Nephron (organoid): ENCODE measurements around the gene MAML3.
A peak's percentile ranks its signal among the peaks of the same experiment; 100 is the strongest.

ENCODE experiments used
- H3K27ac Mint-ChIP-seq, 3 experiments: 2 replicates each; pipeline ENCODE4 v1.8.0; 2020; ENCODE audit warnings: mixed read lengths in 3 of 3, mild to moderate bottlenecking in 2 of 3, moderate library complexity in 1 of 3
- H3K27me3 Mint-ChIP-seq: 2 replicates; pipeline ENCODE4 v1.8.0; 2021; ENCODE audit warnings: low read depth, mild to moderate bottlenecking, moderate library complexity, mixed read lengths
- H3K36me3 Mint-ChIP-seq: 2 replicates; pipeline ENCODE4 v1.8.0; 2020; ENCODE audit warnings: low read depth, mixed read lengths
- H3K4me1 Mint-ChIP-seq: 2 replicates; pipeline ENCODE4 v1.8.0; 2020; ENCODE audit warnings: mixed read lengths
- H3K4me3 Mint-ChIP-seq, 3 experiments: 2 replicates each; pipeline ENCODE4 v1.8.0; 2020; ENCODE audit warnings: mild to moderate bottlenecking in 3 of 3, mixed read lengths in 3 of 3, moderate library complexity in 2 of 3
- H3K9me3 Mint-ChIP-seq: 2 replicates; pipeline ENCODE4 v1.8.0; 2020; ENCODE audit warnings: mixed read lengths
- TF ChIP-seq, protein P1 (sequence below), 3 experiments: fragments of 200-600 bp; sonication (generic); IDR thresholded peaks; one replicate each; pipeline ENCODE4 v1.5.0; 2021; ENCODE audit warnings: antibody characterized with exemption in 3 of 3; ENCODE audit not compliant: unreplicated experiment in 3 of 3

The MAML3 gene

DNA sequence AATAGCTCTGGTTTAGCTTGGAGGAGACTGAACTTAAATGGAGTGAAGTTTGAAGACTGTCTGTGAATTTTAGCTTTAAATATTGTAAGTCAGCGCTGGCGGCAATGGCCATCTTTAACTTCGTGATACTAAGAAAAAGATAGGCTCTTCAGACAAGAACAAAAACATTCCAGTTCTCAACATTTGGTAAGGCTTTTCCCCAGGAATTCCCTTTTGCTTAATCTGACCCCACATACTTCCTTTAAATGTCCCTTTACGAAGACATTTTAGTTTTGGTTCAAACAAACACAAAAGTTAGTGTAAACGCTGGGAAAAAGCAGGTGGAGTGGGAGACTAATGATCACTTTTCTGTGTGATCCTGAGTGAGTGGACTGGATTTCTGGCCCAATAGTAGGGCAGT, 106.2 kb downstream of the MAML3 start:
- H3K27ac Mint-ChIP-seq: peak overlapping the region; percentile 87 to 96 (median 92)
- no peaks in the 10 kb centered on the region for H3K36me3 Mint-ChIP-seq
- H3K4me3 Mint-ChIP-seq: peak overlapping the region in 1 of 3 experiments; percentile 46
- H3K27me3 Mint-ChIP-seq: no peaks in the 10 kb centered on the region
- H3K9me3 Mint-ChIP-seq: no peaks in the 10 kb centered on the region
- TF ChIP-seq, protein P1, sequence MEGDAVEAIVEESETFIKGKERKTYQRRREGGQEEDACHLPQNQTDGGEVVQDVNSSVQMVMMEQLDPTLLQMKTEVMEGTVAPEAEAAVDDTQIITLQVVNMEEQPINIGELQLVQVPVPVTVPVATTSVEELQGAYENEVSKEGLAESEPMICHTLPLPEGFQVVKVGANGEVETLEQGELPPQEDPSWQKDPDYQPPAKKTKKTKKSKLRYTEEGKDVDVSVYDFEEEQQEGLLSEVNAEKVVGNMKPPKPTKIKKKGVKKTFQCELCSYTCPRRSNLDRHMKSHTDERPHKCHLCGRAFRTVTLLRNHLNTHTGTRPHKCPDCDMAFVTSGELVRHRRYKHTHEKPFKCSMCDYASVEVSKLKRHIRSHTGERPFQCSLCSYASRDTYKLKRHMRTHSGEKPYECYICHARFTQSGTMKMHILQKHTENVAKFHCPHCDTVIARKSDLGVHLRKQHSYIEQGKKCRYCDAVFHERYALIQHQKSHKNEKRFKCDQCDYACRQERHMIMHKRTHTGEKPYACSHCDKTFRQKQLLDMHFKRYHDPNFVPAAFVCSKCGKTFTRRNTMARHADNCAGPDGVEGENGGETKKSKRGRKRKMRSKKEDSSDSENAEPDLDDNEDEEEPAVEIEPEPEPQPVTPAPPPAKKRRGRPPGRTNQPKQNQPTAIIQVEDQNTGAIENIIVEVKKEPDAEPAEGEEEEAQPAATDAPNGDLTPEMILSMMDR (IDR thresholded peaks at IDR 0.05; ENCODE audit: unreplicated experiment in 3 of 3): no peak
- peaks cover 77% of the 10 kb centered on the region for H3K4me1 Mint-ChIP-seq

DNA sequence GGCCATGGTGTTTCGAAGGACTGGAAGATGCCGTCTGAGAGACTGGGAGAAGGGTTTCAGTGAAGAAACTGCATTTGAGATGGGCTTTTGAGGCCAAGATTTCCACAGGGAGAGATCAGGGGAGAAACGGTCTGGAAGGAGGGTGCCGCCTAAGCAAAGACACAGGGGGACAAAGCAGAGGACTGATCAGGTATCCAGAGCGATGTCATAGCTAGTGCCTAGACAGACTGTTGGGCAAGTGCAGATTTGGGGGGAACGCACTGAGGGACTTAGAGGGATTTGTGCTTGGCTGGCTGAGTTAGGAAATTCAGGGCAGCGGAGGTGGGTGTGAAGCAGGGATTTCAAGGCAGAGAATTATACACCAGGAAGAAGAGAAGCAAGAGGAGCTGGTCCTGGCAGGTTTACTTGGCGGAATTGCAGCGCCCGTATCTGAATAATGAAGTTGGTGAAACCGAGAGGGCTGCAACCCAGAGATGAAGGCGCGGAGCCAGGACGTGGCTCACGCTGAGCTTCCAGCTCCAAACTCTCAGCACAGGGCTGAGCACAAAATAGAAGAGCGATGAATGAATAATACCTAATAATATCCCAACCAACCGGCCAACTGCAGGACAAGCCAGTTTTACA, 106.9 kb downstream of the MAML3 start:
- Mint-ChIP-seq H3K4me1 (peaks cover 76% of the 10 kb centered on the region), H3K4me3 (peak overlapping the region; percentile 45 to 52 (median 46)), H3K27ac (peak overlapping the region; percentile 87 to 96 (median 92)), H3K27me3 (no peaks in the 10 kb centered on the region), H3K9me3 (no peaks in the 10 kb centered on the region), H3K36me3 (no peaks in the 10 kb centered on the region)
- TF ChIP-seq, protein P1 (IDR thresholded peaks at IDR 0.05; ENCODE audit: unreplicated experiment in 3 of 3): no peak

DNA sequence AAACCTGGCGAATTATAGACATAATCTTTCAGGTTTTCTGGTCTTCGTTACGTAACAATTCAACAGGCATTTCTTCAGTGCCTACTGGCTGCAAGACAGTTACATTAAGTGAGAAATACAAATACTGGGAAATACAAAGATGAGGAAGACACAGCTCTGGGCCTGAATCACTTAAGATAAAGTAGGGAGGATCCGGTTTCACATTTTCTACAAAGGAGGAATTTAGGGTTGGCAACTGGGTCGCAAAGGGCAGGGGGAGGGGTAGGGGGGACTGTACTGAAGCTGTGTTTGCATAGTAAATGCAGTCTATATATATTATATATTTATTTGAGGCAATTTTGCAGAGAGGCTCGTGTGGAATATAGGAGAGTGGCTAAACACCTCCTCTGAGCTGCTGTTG, 107.4 kb downstream of the MAML3 start:
- Mint-ChIP-seq H3K9me3 (no peaks in the 10 kb centered on the region), H3K4me1 (peaks cover 76% of the 10 kb centered on the region), H3K27ac (peak overlapping the region; percentile 87 to 96 (median 92)), H3K4me3 (peak overlapping the region; percentile 45 to 52 (median 46)), H3K27me3 (no peaks in the 10 kb centered on the region), H3K36me3 (no peaks in the 10 kb centered on the region)
- TF ChIP-seq, protein P1 (IDR thresholded peaks at IDR 0.05; ENCODE audit: unreplicated experiment in 3 of 3): no peak

DNA sequence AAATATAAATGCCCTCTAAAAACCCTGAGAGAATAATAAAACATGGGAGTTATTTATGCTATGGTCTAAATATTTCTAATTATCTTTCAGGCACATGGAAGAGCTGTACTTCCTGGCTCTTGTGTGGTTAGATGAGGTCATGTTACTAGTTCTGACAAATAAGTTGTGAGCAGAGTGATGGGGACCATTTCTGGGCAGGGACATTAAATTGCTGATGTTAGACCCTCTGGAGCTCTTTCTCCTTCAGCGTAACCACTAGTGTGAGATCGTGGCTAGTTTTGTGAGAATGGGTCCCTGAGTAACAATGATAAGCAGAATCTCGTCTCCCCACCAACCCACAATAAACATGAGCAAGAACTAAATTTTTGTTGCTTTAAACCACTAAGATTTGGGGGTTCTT, 108.0 kb downstream of the MAML3 start:
- H3K4me3 Mint-ChIP-seq: peak overlapping the region in 2 of 3 experiments; percentile 21 to 39
- peaks cover 76% of the 10 kb centered on the region for H3K4me1 Mint-ChIP-seq
- TF ChIP-seq, protein P1 (IDR thresholded peaks at IDR 0.05; ENCODE audit: unreplicated experiment in 3 of 3): no peak
- peak overlapping the region; percentile 81 to 96 (median 92) for H3K27ac Mint-ChIP-seq
- H3K27me3 Mint-ChIP-seq: no peaks in the 10 kb centered on the region
- peaks cover 4% of the 10 kb centered on the region for H3K36me3 Mint-ChIP-seq
- no peaks in the 10 kb centered on the region for H3K9me3 Mint-ChIP-seq

DNA sequence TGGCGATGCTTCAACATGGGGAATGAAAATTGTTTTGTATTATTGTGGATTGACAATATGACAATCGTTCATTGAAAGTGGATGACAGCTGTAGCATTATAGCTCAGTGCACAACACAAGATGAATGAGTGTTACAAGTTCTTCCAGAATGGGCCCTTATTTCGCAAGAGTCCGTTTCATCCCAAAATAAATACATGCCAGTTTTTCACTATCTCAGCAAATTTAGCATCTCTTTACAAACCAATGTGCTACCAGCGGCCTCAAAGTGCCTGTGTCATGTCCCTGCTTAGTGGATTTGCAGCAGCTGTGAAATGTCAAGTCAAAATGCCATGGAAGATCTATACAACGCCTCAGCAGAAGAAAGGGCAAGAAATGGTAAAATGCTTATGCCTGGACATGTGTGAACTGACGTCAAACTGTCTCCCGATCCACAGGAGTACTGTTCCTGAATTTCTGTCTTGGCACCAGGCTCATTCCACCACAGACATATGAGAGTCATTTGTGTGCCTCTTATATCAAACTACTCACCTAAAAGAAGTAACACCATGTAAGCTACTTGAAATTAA, 109.6 kb downstream of the MAML3 start:
- peaks cover 62% of the 10 kb centered on the region for H3K4me1 Mint-ChIP-seq
- no peaks in the 10 kb centered on the region for H3K27me3 Mint-ChIP-seq
- H3K4me3 Mint-ChIP-seq: peak overlapping the region in 2 of 3 experiments; percentile 7 to 21
- peaks cover 9% of the 10 kb centered on the region for H3K36me3 Mint-ChIP-seq
- no peaks in the 10 kb centered on the region for H3K9me3 Mint-ChIP-seq
- H3K27ac Mint-ChIP-seq: peak overlapping the region; percentile 50 to 88 (median 87)
- TF ChIP-seq, protein P1 (IDR thresholded peaks at IDR 0.05; ENCODE audit: unreplicated experiment in 3 of 3): no peak

DNA sequence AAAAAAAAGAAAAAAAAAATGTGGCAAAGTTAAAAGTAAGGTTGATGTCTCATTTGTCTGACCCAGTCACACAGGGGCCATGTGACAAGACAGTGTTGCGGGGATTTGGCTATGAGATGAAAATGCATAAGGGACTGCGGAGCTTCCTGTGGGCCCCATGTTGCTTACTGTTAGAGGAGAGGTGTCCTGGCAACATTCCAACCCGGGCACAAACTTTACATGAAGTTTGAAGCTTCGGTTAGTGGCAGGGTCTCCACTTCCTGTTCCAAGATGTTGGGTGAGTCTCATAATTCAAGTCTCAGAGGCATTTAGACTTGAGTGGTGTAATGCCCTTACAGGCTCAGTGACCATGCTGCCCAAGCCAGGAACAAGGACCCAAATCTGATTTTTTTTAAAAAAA, 111.3 kb downstream of the MAML3 start:
- no peaks in the 10 kb centered on the region for H3K27me3 Mint-ChIP-seq
- no peaks in the 10 kb centered on the region for H3K9me3 Mint-ChIP-seq
- peaks cover 48% of the 10 kb centered on the region for H3K4me1 Mint-ChIP-seq
- TF ChIP-seq, protein P1 (IDR thresholded peaks at IDR 0.05; ENCODE audit: unreplicated experiment in 3 of 3): no peak
- H3K4me3 Mint-ChIP-seq: no peak overlapping the region
- H3K36me3 Mint-ChIP-seq: peaks cover 9% of the 10 kb centered on the region
- H3K27ac Mint-ChIP-seq: peak overlapping the region in 1 of 3 experiments; percentile 50
